ENCODE measurements around the gene AKAP11. TPM values are rescaled to one million over a fixed set of nuclear protein-coding genes. Genes with fewer than 3 reads are reported as not detected.
"Not testable (repeated sequence)": the region's sequence is repeated elsewhere in the genome, so short reads cannot be mapped to it uniquely, and the experiment has no call there.

The AKAP11 gene
- total RNA-seq: 10 to 100 TPM; 39.5 to 50.3 TPM
- long read RNA-seq, donor 1, partial matches to known transcripts: 0 of 4 reads
- long read RNA-seq, donor 1, other reads (novel, unspliced or antisense): 4 of 4 reads
- long read RNA-seq, donor 2, partial matches to known transcripts: 0 of 10 reads
- long read RNA-seq, donor 2, other reads (novel, unspliced or antisense): 10 of 10 reads

- intact Hi-C loops (cut with DNase I): no loop called here
- no peak for DNase-seq (ENCODE audit: low spot score)
Measured at GRCh38 chr13:42272115-42272803, at the start of gene AKAP11. Gene AKAP11 (plus strand): TSS chr13:42272152. CDS start chr13:42286349, 14,197 bp downstream.

GRCh38 chr13:42223681-42224080 is 48.3 kb upstream of the AKAP11 start:
- no peak for DNase-seq (ENCODE audit: low spot score)
- intact Hi-C loops (cut with DNase I): no loop called here

GRCh38 chr13:42225051-42225450 is 46.9 kb upstream of the AKAP11 start:
- intact Hi-C loops (cut with DNase I): no loop called here
- DNase-seq (ENCODE audit: low spot score): no peak

- intact Hi-C loops (cut with DNase I); DNase-seq (ENCODE audit: low spot score): not testable (repeated sequence)
Measured at GRCh38 chr13:42226759-42227158, 45.2 kb upstream of the AKAP11 start.

GRCh38 chr13:42228527-42228926 is 43.4 kb upstream of the AKAP11 start:
- DNase-seq (ENCODE audit: low spot score): no peak
- intact Hi-C loops (cut with DNase I): no loop called here

- DNase-seq (ENCODE audit: low spot score): no peak
- intact Hi-C loops (cut with DNase I): no loop called here
Measured at GRCh38 chr13:42229287-42229686, 42.7 kb upstream of the AKAP11 start.

- intact Hi-C loops (cut with DNase I): no loop called here
- DNase-seq (ENCODE audit: low spot score): no peak
Measured at GRCh38 chr13:42232671-42233070, 39.3 kb upstream of the AKAP11 start.

- DNase-seq (ENCODE audit: low spot score): no peak
- intact Hi-C loops (cut with DNase I): no loop called here
Measured at GRCh38 chr13:42233726-42234125, 38.2 kb upstream of the AKAP11 start.

GRCh38 chr13:42239161-42239560 is 32.8 kb upstream of the AKAP11 start:
- DNase-seq (ENCODE audit: low spot score): no peak
- intact Hi-C loops (cut with DNase I): loop anchor here in 1 of 2 donors (5.0 kb wide), 1 partner anchor 1153 kb away; no protein-coding TSS in a partner anchor

GRCh38 chr13:42239644-42240043 is 32.3 kb upstream of the AKAP11 start:
- no peak for DNase-seq (ENCODE audit: low spot score)
- intact Hi-C loops (cut with DNase I): loop anchor here in 1 of 2 donors (5.0 kb wide), 1 partner anchor 1153 kb away; no protein-coding TSS in a partner anchor

GRCh38 chr13:42246541-42246940 is 25.4 kb upstream of the AKAP11 start:
- intact Hi-C loops (cut with DNase I): no loop called here
- no peak for DNase-seq (ENCODE audit: low spot score)

GRCh38 chr13:42247883-42248282 is 24.1 kb upstream of the AKAP11 start:
- DNase-seq (ENCODE audit: low spot score): no peak
- intact Hi-C loops (cut with DNase I): no loop called here

- DNase-seq (ENCODE audit: low spot score): no peak
- intact Hi-C loops (cut with DNase I): no loop called here
Measured at GRCh38 chr13:42255886-42256285, 16.1 kb upstream of the AKAP11 start.

- intact Hi-C loops (cut with DNase I): no loop called here
- no peak for DNase-seq (ENCODE audit: low spot score)
Measured at GRCh38 chr13:42258747-42259146, 13.2 kb upstream of the AKAP11 start.

- intact Hi-C loops (cut with DNase I): no loop called here
- DNase-seq (ENCODE audit: low spot score): no peak
Measured at GRCh38 chr13:42259515-42259914, 12.4 kb upstream of the AKAP11 start.

GRCh38 chr13:42260903-42261654 is 10.9 kb upstream of the AKAP11 start:
- intact Hi-C loops (cut with DNase I): no loop called here
- no peak for DNase-seq (ENCODE audit: low spot score)

- intact Hi-C loops (cut with DNase I): no loop called here
- DNase-seq (ENCODE audit: low spot score): no peak
Measured at GRCh38 chr13:42266473-42266872, 5.5 kb upstream of the AKAP11 start.

GRCh38 chr13:42270160-42270856 is 1.6 kb upstream of the AKAP11 start:
- no peak for DNase-seq (ENCODE audit: low spot score)
- intact Hi-C loops (cut with DNase I): no loop called here

GRCh38 chr13:42270857-42271215 is 1.1 kb upstream of the AKAP11 start:
- intact Hi-C loops (cut with DNase I): no loop called here
- no peak for DNase-seq (ENCODE audit: low spot score)

Data from posterior vena cava (tissue), 2 donors.